Kidney epithelial cell (primary cell): ENCODE data around the gene TLCD1. TPM values are rescaled to one million over a fixed set of nuclear protein-coding genes. Genes with fewer than 3 reads are reported as not detected.

Experiments used
- DNase-seq: peaks from one replicate; pipeline ENCODE4 v3.0.0-alpha.2; 2010; ENCODE audit warnings: low read depth
- H3K27me3 ChIP-seq: 2 replicates; pipeline ENCODE4 v1.6.0; 2011; ENCODE audit warnings: low read length; ENCODE audit not compliant: control insufficient read depth, insufficient read depth
- H3K36me3 ChIP-seq: 2 replicates; pipeline ENCODE4 v1.5.1; 2011; ENCODE audit warnings: low read length; ENCODE audit not compliant: control insufficient read depth, insufficient read depth
- H3K4me3 ChIP-seq: 2 replicates; pipeline ENCODE4 v1.5.1; 2011; ENCODE audit warnings: low read depth, mild to moderate bottlenecking, control low read depth, low read length
- CTCF ChIP-seq: IDR thresholded peaks from 2 replicates; pipeline ENCODE4 v1.5.1; 2011; ENCODE audit warnings: mild to moderate bottlenecking, moderate library complexity, low read length, control low read depth, inconsistent platforms; ENCODE audit not compliant: insufficient read depth, poor library complexity, severe bottlenecking
- total RNA-seq: library from RNA; depleted of rRNA; stranded (reverse); fragments of >200 nt; gene quantifications from 2 replicates; pipeline ENCODE4 v1.2.3, GENCODE V29; 2015

TLCD1 gene
- total RNA-seq, 1 donor from 2014 or later, result 5.1 TPM

GRCh38 chr17:28707339-28707720 is 18.7 kb downstream of the TLCD1 start:
- Histone ChIP-seq H3K27me3 (no peaks in the 10 kb centered on the region), H3K36me3 (no peaks in the 10 kb centered on the region), H3K4me3 (no peak overlapping the region)
- TF ChIP-seq CTCF, result no peak
- DNase-seq, result no peak

GRCh38 chr17:28706471-28707338 is 19.3 kb downstream of the TLCD1 start:
- H3K27me3 ChIP-seq, result no peaks in the 10 kb centered on the region
- no peak overlapping the region for H3K4me3 ChIP-seq
- TF ChIP-seq CTCF, result no peak
- DNase-seq, result no peak
- no peaks in the 10 kb centered on the region for H3K36me3 ChIP-seq

DNA sequence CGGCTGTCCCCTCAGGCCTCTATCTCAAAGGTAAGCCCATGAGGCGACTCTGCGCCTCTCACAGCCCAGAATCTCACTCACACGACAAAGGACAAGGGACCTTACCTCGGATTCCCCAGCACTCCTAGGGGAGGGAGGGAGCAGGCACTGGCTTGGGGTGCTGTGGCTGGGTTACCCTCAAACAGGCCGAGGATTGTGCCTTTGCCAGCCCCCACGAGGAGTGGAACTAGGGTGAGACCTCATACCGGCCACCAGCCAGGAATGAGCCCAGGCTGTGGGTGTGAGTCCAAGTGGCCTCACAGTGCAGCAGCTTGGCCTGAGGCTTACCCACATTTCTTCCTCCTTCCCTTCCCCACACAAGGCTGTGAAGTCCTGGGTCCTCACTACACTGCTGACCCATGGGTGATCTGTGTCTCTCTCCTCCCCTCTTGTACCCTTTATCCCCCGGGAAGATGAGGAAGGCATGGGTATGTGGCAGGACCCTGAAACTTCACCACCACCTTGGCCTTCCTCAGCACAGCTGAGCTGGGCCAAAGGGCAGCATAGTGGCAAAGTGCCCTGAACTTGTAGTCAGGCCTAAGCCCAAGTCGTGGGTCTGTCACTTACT is 20.2 kb downstream of the TLCD1 start:
- Histone ChIP-seq H3K36me3 (peaks cover under 1% of the 10 kb centered on the region), H3K27me3 (no peaks in the 10 kb centered on the region), H3K4me3 (no peak overlapping the region)
- TF ChIP-seq CTCF, result no peak
- no peak for DNase-seq

DNA sequence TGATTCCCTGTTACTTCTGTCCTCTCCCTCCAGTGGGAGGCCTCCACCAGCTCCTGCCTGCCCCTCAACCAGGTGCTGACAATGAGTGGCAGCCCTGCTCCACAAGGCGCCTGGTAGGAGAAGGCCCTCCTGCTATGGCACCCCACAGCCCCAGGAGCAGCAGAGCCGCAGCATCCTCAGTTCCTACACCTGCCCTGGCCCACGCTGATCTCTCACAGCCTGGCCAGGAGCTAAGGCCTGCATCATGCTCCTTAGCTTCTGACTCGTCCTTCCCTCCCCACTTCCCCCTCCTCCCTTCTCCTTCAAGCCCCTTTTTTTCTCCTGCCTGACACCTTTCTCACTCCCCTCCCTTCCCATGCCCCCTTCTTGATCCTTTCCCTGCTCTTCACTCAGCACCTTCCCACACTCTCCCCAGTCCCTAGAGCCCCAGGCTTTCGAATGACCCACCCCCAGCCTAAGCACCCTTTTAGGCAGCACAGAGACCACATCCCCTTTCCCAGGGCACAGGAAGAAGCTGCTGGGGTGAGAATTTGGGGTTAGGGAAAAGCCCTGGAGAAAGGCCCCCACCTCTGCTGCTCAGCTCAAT is 20.9 kb downstream of the TLCD1 start:
- DNase-seq, result no peak
- H3K36me3 ChIP-seq, result peaks cover 4% of the 10 kb centered on the region
- TF ChIP-seq CTCF, result no peak
- no peak overlapping the region for H3K4me3 ChIP-seq
- no peaks in the 10 kb centered on the region for H3K27me3 ChIP-seq

DNA sequence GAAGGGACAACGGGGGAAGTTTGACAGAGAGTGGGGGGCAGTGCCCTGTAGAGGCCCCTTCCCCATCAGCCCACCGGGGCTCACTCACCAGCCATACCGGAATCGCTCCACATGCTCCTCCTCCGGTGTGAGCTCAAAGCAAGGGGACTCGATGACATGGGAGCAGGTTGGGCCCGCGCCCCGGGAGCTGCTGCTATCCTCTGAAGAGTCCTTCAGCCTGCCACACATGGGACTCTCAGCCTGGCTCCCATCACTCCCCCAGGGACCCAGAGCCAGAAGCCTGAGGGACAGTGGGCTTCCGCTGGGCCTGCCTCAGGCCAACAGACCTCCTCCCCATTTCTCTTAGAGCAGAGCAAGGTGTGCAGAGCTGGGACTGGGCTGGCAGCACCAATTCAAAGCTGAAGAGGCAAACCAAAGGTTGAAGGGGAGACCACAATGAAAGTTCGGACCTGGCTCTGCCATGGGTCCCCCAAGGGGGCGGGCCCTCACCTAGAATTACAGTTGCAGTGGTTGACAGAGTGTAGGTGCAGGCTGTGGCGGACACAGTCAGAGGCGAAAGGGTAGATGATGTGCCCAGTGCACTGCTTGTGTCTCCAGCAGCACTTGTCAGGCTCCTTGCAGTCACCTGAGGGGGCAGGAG is 21.7 kb downstream of the TLCD1 start:
- TF ChIP-seq CTCF, result no peak
- H3K36me3 ChIP-seq, result peaks cover 4% of the 10 kb centered on the region
- no peak for DNase-seq
- H3K27me3 ChIP-seq, result no peaks in the 10 kb centered on the region
- no peak overlapping the region for H3K4me3 ChIP-seq
